HG02970 (cell line): ENCODE results near the gene IFT43.
A peak's percentile ranks its signal among the peaks of the same experiment; 100 is the strongest.

Experiments
- ATAC-seq: cut with Tn5 transposase; IDR thresholded peaks from one replicate; pipeline ENCODE4 v1.9.1; 2021; ENCODE audit warnings: mild to moderate bottlenecking, moderate library complexity, moderate number of reproducible peaks; ENCODE audit not compliant: unreplicated experiment, low FRiP score

IFT43 gene

DNA sequence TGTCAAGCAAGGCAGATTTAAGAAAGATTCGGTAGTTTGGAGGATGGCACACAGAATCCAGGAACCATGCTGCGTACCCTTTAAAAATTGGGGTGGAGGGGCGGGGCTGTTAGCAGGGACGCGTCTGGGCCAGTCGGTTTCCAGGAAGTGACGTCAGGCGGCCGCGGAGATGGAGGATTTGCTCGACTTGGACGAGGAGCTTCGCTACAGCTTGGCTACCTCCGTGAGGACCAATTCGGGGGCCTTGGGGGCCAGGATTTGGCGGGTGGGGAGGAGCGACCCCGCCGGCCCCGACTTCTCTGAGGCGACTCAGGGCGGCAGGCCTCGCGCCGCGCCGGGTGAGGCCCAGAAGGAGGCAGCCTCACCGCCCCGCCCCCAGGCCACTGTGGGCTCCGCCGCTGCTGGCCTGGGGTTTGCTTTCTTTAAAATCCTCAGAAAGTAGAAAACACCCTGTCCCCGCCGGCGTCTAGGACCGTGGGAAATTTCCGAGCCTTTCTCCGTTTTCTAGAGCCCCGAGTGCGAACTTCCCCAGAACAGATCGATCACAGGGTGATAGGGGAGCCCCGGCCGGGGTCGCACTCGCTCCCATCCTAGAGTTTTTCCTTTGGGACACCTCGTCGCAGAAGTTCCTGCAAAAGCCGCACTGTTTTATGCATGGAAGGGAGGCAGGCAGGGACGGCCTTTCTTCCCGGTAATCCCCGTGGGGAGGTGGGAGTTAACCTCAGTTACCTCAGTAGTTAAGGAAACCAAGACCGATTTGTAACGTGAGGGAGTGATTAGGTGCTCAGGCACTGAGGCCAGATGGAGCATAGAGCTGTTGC, at the start of gene IFT43:
TSS of gene IFT43 (plus strand) at position 146 of the 821 bp plus-strand sequence. CDS start at position 170, 24 bp downstream.
- ATAC-seq, result peak; percentile 58

DNA sequence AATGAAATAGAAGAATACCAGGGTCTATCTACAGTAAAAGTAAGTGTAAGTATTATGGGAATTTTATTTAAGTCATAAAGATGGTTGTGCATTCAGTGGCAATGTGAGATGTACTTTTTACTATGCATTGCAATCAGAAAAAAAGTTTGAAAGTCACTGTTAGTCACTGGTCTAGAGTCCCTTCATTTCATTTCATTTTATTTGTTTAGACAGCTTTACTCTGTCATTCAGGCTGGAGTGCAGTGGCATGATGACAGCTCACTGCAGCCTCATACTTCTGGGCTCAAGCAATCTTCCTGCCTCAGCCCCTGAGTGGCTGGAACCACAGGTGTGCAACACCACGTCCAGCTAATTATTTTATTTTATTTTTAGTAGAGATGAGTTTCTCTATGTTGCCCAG, 46.4 kb upstream of the IFT43 start:
- ATAC-seq, result no peak

DNA sequence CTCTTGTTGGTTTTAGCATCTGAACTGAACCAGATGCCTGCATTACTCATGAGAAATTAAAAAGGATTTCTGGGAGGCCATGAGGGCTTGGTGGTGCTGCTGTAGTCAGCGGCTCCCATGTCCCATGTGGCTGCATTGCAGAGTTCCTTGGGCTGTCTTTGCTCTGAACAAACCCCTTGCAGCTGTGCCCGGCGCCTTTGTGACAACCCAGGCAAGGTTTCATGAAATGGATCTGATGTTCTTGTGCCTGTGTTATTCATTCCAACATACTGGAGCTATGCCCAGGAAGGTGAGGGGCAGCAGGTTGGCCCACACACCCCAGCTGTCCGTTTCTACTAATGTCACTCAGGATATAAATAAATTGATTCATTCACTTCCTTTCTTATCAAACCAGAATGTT, 44.5 kb upstream of the IFT43 start:
- no peak for ATAC-seq

DNA sequence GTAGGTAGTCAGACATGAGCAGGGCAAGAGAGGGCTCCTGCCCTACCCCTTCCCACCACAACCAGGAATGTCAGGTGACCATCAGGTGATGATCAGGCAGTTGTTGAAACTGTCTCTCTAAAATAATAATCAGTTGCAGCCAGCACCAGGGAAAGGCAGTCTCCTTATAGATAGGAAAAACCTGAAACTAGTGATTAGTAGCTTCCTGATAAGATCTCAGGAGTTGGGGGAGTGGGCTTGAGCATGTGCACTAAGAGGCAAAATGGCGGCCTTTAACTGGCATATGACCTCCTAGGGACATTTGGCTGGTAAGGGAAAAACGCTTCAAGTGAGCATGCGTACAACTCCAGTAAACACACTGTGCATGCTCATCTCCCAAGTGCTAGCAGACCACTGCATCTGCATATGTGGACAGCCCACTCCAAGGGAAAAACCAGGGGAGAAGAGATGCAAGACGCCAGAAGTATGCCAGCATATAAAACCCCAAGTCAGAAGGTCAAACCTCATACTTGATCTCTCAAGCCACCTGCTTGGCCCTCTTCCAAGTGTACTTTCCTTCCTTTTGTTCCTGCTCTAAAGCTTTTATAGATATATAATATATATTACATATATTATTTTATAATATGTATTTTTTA, 40.8 kb upstream of the IFT43 start:
- ATAC-seq, result no peak

- no peak for ATAC-seq
Measured at GRCh38 chr14:75946785-75947184, 38.8 kb upstream of the IFT43 start.

DNA sequence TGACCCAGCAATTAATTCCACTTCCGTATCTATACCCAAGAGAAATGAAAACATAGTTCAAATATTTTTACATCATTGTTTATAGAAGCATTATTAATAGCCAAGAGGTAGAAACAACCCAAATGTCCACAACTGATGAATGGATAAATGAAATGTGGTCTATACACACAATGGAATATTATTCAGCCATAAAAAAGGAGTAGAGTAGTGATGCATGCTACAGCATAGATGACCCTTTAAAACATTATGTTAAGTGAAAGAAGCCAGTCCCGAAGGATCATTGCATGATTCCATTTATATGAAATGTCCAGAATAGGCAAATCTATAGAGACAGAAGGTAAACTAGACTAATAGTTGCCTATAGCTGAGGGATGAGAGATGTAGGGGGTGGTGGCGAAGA, 33.1 kb upstream of the IFT43 start:
- ATAC-seq, result no peak

DNA sequence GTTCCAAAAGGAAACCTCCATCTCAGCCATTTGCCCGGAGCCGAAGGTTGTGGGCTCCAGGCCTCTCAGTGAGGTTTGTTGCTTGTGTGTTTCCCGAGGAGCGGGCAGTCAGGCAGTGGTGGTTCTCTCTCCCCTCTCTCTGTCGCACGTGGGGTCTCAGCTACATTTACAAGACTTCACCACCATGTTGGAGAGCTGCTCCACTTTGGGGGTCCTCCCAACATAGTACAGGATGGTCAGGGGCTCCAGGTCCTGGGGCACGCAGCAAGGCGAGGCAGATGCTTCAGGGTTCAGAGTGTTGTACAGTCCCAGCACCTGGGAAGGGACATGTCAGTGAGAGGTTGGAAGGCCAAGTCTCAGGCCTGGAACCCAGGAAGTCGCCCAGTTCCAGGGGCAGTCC, 26.5 kb upstream of the IFT43 start:
- ATAC-seq, result no peak

GRCh38 chr14:75960231-75960630, 25.3 kb upstream of the IFT43 start:
- no peak for ATAC-seq

- no peak for ATAC-seq
Measured at GRCh38 chr14:75961662-75962061, 23.9 kb upstream of the IFT43 start.

DNA sequence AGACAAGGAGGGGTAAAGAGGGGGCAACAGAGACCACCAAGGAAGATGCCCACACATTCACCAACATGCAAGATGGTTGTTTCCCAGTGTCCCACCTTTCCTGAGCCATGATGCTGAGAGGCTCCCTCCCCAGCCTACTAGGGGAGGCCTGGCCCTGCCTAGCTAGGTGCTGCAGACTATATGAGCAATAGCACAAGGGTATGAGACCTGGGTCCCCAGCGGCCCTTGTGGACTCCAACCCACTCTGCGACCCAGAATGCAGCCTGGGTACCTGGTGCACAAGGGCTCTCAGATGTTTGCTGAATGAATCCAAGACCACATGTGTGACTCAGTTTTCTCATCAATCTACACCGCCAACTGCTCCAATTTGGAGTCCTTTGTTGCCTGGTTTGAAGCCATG, 17.7 kb upstream of the IFT43 start:
- no peak for ATAC-seq

DNA sequence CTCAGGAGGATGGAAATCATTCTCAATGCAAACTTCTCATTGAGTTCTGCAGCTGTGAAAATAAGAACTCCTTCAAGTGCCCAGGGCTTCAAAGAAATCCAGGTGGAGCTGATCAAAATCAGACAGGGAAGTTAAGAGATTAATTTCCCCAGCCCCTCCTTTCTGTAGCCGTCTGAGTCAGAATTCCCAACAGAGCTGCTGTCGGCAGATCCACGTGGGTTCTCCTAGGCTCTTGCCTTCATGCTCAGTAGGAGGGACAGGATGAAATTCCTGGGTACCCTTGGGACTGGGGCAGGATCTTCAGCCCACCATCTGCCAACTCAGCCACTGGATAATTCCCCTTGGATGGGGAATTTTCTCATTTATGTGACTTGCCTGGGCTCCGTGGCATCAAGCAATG, 17.1 kb upstream of the IFT43 start:
- no peak for ATAC-seq

DNA sequence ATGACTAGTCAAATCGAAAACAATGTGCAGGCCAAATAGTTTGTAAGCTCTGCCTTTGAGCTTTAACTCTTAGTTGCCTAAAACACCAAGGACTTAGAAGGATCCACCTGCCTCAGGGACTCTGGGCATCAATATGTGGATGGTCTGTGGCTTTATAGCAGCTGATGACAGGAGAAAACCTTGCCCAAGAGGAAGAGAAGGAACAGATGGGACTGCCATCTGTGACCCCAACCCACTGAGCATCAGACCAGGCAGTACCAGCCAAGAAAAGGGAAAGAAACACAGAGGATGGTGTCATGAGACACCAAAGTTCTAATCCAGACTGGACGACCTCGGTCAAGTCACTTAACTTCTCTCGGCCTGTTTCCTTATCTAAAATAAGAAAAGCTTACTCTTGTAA, 16.4 kb upstream of the IFT43 start:
- ATAC-seq, result no peak

DNA sequence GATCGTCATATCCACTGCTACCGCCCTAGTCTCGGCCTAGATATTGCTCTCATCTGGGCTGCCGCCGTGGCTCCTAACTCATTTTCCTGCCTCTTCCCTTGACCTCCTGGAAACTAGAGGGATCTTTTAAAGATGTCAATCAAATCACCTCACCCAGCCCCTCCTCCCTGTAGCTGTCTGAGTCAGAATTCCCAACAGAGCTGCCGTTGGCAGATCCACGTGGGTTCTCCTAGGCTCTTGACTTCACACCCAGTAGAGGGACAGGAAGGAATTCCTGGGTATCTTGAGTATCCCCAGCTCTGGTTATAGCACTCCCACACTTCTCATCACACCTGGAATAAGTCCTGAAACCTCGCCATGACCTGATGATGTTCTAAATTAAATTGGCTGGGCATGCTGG, 15.7 kb upstream of the IFT43 start:
- ATAC-seq, result no peak

DNA sequence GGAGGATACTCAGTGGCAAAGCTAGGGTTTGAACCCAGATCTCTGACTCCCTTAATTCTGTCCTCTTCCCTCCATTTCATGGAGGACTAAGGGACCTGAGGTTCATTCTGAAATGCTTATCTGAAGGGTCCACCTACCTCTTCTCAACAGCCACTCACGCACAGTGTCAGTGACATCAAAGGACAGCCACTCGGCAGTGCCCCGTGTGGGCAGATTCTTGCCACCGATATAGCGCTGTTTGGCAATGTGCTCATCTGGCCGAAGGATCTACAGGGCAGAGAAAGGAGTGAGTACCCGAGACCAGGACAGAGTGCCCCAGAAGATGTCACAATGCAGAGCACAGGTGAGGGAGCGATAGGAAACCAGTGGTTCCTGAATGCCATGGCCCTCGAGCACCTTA, 14.6 kb upstream of the IFT43 start:
- ATAC-seq, result no peak

DNA sequence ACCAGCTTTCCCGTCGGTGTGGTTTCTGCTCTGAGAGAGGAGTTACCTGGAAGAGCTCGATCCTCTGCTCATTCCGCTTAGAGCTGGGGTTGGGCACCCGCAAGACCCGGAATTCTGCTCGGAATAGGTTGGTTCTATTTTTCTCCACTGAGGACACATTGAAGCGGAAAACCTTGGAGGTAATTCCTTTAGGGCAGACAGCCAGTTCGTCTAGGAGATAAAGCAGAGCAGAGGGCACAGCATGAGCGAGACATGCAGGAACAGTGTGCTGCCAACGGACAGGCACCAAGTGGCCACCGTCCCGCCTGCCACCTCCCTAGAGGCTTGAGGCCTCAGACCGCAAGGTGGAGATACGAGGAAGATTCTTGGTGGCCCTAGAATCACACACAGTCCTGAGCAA, 14.1 kb upstream of the IFT43 start:
- ATAC-seq, result no peak

DNA sequence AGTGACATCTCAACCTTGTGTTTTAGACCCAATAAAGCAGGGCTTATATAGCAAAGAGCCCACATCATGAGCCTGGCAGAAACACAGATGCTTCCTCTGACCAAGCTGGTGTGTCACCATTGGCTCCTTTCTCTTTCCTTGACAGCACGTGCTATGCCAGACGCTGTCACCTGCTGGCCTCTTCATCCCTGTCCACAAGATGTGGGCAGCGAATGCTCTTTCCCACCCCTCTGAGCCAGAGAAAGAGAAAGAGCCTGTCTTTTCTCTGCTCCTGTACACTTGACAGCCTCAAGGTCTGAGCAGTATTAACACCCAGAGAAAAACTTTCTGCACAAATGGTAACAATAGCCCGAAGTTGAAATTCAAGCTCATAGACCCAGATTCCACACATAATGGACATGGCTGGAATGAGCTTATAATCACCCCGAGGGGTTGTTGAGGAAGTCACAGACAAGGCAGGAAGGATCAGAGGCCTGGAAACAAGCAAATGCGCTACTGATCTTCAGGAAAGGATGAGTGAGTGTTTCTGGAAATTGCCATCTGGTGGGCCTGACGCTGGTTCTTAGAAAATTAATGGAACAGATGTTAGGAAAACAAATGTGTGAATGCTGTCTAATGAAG, 12.7 kb upstream of the IFT43 start:
- ATAC-seq, result no peak

- no peak for ATAC-seq
Measured at GRCh38 chr14:75976826-75977581, 8.6 kb upstream of the IFT43 start.

GRCh38 chr14:75977582-75977943, 8.0 kb upstream of the IFT43 start:
- ATAC-seq, result no peak

GRCh38 chr14:75978249-75978731, 7.3 kb upstream of the IFT43 start:
- ATAC-seq, result no peak

- no peak for ATAC-seq
Measured at GRCh38 chr14:75979071-75979571, 6.4 kb upstream of the IFT43 start.
